ENCODE measurements around the gene MB21D2. TPM values are rescaled to one million over a fixed set of nuclear protein-coding genes. Genes with fewer than 3 reads are reported as not detected.

The MB21D2 gene
- total and polyA plus RNA-seq, 10 donors = 0.59 to 3.5 (median 2.0) TPM

- Histone ChIP-seq H3K4me1 (peaks cover 0 to 33% (median 17%) of the 10 kb centered on the region in 6 donors), H3K9me3 (no peaks in the 10 kb centered on the region), H3K27me3 (replicated peaks in 1 of 7) (peaks cover 0 to 61% (median 8%) of the 10 kb centered on the region in 7 donors), H3K27ac (no peak overlapping the region), H3K4me3 (no peak overlapping the region), H3K36me3 (no peaks in the 10 kb centered on the region)
- intact Hi-C loops (cut with DNase I; ENCODE audit: low total_unique reads) = loop anchor here (10.0 kb wide), 1 partner anchor 95 kb away; no protein-coding TSS in a partner anchor
- 64 to 77% (median 72%) methylated on average over 9 to 10 of the region's 10 CpGs for WGBS, 5 donors
- TF ChIP-seq POLR2AphosphoS5 (IDR thresholded peaks at IDR 0.05) = no peak
- no peak for TF ChIP-seq CTCF (IDR thresholded peaks at IDR 0.05 in 8 of 11, conservative IDR thresholded peaks at IDR 0.05 in 3 of 11)
- no peak for TF ChIP-seq POLR2A (IDR thresholded peaks at IDR 0.05)
- DNase-seq = no peak
Measured at GRCh38 chr3:192919901-192920300, 2.2 kb upstream of the MB21D2 start.

DNA sequence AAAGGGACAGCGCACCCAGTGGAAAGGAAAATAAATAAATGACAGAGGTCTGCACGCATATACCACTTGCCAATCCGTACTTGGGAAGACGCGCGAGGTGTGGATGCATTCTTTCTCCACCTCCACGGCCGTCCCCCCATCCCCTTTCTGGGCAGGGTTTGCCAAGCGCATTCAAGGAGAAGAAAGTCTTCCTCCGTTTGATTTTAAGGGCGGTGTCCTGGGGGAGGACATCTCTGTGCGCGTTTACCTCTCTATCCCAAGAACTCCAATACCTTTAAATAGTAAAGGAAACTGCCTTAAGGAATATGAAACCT lies 576 bp upstream of the MB21D2 start:
- Histone ChIP-seq H3K36me3 (no peaks in the 10 kb centered on the region), H3K27ac (peak overlapping the region; percentile 44 to 88 (median 84)), H3K27me3 (replicated peaks in 1 of 7) (peaks cover 0 to 70% (median 8%) of the 10 kb centered on the region in 7 donors), H3K4me1 (peaks cover 0 to 33% (median 17%) of the 10 kb centered on the region in 6 donors), H3K9me3 (no peaks in the 10 kb centered on the region), H3K4me3 (peak overlapping the region; percentile 52 to 81 (median 60))
- 2 to 4% (median 3%) methylated on average over 13 of the region's 13 CpGs for WGBS, 5 donors
- DNase-seq = no peak
- peak in 1 of 11 experiments; percentile 23 for TF ChIP-seq CTCF (IDR thresholded peaks at IDR 0.05 in 8 of 11, conservative IDR thresholded peaks at IDR 0.05 in 3 of 11)
- no peak for TF ChIP-seq POLR2AphosphoS5 (IDR thresholded peaks at IDR 0.05)
- intact Hi-C loops (cut with DNase I; ENCODE audit: low total_unique reads) = loop anchor here (10.0 kb wide), 1 partner anchor 93 kb away; no protein-coding TSS in a partner anchor

DNA sequence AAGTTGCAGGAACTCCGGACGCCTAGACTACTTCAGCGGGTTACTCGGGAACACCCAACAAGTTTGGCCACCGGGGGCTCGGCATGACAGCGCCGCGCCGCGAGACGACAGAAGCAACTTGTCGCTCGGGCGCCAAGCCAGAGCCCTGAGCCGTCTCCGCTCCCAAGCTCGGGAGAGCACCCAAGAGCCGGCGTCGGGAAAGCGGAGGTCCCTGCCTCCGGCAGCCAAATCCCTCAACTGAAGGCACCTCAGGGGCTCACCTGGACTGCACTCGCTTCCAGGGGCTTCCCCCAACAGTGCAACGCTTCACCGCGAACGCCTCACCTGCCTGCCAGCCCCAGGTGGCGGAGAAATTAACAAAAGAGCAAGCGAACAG lies 640 bp downstream of the MB21D2 start:
- Histone ChIP-seq H3K4me1 (peaks cover 0 to 33% (median 17%) of the 10 kb centered on the region in 6 donors), H3K36me3 (no peaks in the 10 kb centered on the region), H3K27me3 (replicated peaks in 1 of 7) (peaks cover 0 to 70% (median 8%) of the 10 kb centered on the region in 7 donors), H3K27ac (peak overlapping the region in 7 of 8 donors; percentile 73 to 88 (median 85)), H3K4me3 (peak overlapping the region; percentile 52 to 81 (median 60)), H3K9me3 (no peaks in the 10 kb centered on the region)
- intact Hi-C loops (cut with DNase I; ENCODE audit: low total_unique reads) = loop anchor here (10.0 kb wide), 1 partner anchor 92 kb away; no protein-coding TSS in a partner anchor
- peak; percentile 80 for DNase-seq
- 1 to 5% (median 3%) methylated on average over 7 to 30 of the region's 30 CpGs for WGBS, 5 donors
- peak in 2 of 3 donors; percentile 61 to 69 for TF ChIP-seq POLR2AphosphoS5 (IDR thresholded peaks at IDR 0.05)
- peak in 2 of 11 experiments; percentile 13 to 19 for TF ChIP-seq CTCF (IDR thresholded peaks at IDR 0.05 in 8 of 11, conservative IDR thresholded peaks at IDR 0.05 in 3 of 11)
- TF ChIP-seq POLR2A (IDR thresholded peaks at IDR 0.05) = no peak

GRCh38 chr3:192916371-192917027 lies 1.2 kb downstream of the MB21D2 start:
- Histone ChIP-seq H3K36me3 (no peaks in the 10 kb centered on the region), H3K9me3 (no peaks in the 10 kb centered on the region), H3K4me3 (peak overlapping the region; percentile 52 to 81 (median 60)), H3K27me3 (replicated peaks in 1 of 7) (peaks cover 0 to 70% (median 8%) of the 10 kb centered on the region in 7 donors), H3K27ac (peak overlapping the region in 7 of 8 donors; percentile 73 to 88 (median 85)), H3K4me1 (peaks cover 0 to 33% (median 17%) of the 10 kb centered on the region in 6 donors)
- TF ChIP-seq POLR2AphosphoS5 (IDR thresholded peaks at IDR 0.05) = no peak
- TF ChIP-seq CTCF (IDR thresholded peaks at IDR 0.05 in 8 of 11, conservative IDR thresholded peaks at IDR 0.05 in 3 of 11) = no peak
- TF ChIP-seq POLR2A (IDR thresholded peaks at IDR 0.05) = no peak
- DNase-seq = peak; percentile 71
- 4 to 9% (median 6%) methylated on average over 22 to 35 of the region's 35 CpGs for WGBS, 5 donors
- intact Hi-C loops (cut with DNase I; ENCODE audit: low total_unique reads) = loop anchor here (10.0 kb wide), 1 partner anchor 92 kb away; no protein-coding TSS in a partner anchor
